ENCODE measurements around the gene ABCA2.

GRCh38 chr9:137041124-137041523 is 13.1 kb upstream of the ABCA2 start:
- TF ChIP-seq EZH2 (IDR thresholded peaks at IDR 0.05) (no peak), POLR2AphosphoS5 (IDR thresholded peaks at IDR 0.05; ENCODE audit: borderline replicate concordance, low read depth, low read length) (no peak)

Measured in SK-N-MC (cell line).